Parathyroid adenoma (tissue), 2 donors: ENCODE measurements around the gene SUSD6.

Experiments
- H2AFZ ChIP-seq: fragments of 300-600 bp; sonication (generic); one replicate; pipeline ENCODE4 v1.7.0; 2017; ENCODE audit warnings: antibody characterized with exemption, mild to moderate bottlenecking
- H3K27ac ChIP-seq: fragments of 300-600 bp; sonication (generic); one replicate; pipeline ENCODE4 v1.7.0; 2017
- H3K27me3 ChIP-seq: fragments of 300-600 bp; sonication (generic); one replicate; pipeline ENCODE4 v1.7.0; 2017; ENCODE audit warnings: low read length; ENCODE audit not compliant: control insufficient read depth, insufficient read depth
- H3K36me3 ChIP-seq: fragments of 300-600 bp; sonication (generic); one replicate; pipeline ENCODE4 v1.7.0; 2017; ENCODE audit warnings: low read length; ENCODE audit not compliant: control insufficient read depth, insufficient read depth
- H3K4me1 ChIP-seq: fragments of 300-600 bp; sonication (generic); one replicate; pipeline ENCODE4 v1.7.0; 2017; ENCODE audit warnings: control low read depth
- H3K4me2 ChIP-seq: fragments of 300-600 bp; sonication (generic); one replicate; pipeline ENCODE4 v1.7.0; 2017; ENCODE audit warnings: low read length
- H3K4me3 ChIP-seq: fragments of 300-600 bp; sonication (generic); one replicate; pipeline ENCODE4 v1.7.0; 2017; ENCODE audit warnings: low read depth, low read length
- H3K79me2 ChIP-seq: fragments of 300-600 bp; sonication (generic); one replicate; pipeline ENCODE4 v1.7.0; 2017; ENCODE audit warnings: control low read depth
- H3K9ac ChIP-seq: fragments of 300-600 bp; sonication (generic); one replicate; pipeline ENCODE4 v1.7.0; 2017; ENCODE audit warnings: mild to moderate bottlenecking
- H3K9me3 ChIP-seq: fragments of 300-600 bp; sonication (generic); one replicate; pipeline ENCODE4 v1.7.0; 2017; ENCODE audit warnings: low read length; ENCODE audit not compliant: control insufficient read depth
- TF ChIP-seq, protein P1 (sequence below): fragments of 300-600 bp; sonication (generic); IDR thresholded peaks from one replicate; pipeline ENCODE4 v1.7.0; 2017; ENCODE audit warnings: antibody characterized with exemption, mild to moderate bottlenecking
- donor health status: primary hyperparathyroidism.

Gene SUSD6

DNA sequence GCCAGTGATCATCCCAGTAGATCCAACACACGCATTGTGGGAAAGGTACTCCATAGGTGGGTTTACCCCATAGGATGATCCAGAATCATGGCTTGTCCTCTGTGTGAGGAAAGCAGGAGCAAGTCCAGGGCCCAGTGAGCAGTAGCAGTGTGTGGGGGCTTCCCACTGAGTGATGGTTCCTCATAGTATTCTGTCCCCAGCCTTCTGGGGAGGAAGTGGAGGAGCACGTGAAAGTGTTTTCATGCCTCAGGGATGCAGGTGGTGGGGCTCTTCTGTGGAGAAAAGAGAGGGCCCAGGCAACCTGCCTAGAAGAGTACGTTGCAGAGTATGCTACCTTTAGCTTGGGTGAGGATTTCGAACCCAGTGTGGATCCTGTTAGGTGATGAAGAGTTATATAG lies 56.5 kb downstream of the SUSD6 start:
- Histone ChIP-seq H3K4me3 (no peak overlapping the region), H3K4me2 (no peak overlapping the region), H3K27ac (no peak overlapping the region), H2AFZ (no peak overlapping the region), H3K27me3 (no peaks in the 10 kb centered on the region), H3K9ac (no peak overlapping the region), H3K4me1 (peaks cover 42% of the 10 kb centered on the region), H3K79me2 (peaks cover 59% of the 10 kb centered on the region), H3K36me3 (no peaks in the 10 kb centered on the region), H3K9me3 (no peaks in the 10 kb centered on the region)
- TF ChIP-seq, protein P1, sequence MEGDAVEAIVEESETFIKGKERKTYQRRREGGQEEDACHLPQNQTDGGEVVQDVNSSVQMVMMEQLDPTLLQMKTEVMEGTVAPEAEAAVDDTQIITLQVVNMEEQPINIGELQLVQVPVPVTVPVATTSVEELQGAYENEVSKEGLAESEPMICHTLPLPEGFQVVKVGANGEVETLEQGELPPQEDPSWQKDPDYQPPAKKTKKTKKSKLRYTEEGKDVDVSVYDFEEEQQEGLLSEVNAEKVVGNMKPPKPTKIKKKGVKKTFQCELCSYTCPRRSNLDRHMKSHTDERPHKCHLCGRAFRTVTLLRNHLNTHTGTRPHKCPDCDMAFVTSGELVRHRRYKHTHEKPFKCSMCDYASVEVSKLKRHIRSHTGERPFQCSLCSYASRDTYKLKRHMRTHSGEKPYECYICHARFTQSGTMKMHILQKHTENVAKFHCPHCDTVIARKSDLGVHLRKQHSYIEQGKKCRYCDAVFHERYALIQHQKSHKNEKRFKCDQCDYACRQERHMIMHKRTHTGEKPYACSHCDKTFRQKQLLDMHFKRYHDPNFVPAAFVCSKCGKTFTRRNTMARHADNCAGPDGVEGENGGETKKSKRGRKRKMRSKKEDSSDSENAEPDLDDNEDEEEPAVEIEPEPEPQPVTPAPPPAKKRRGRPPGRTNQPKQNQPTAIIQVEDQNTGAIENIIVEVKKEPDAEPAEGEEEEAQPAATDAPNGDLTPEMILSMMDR: no peak

DNA sequence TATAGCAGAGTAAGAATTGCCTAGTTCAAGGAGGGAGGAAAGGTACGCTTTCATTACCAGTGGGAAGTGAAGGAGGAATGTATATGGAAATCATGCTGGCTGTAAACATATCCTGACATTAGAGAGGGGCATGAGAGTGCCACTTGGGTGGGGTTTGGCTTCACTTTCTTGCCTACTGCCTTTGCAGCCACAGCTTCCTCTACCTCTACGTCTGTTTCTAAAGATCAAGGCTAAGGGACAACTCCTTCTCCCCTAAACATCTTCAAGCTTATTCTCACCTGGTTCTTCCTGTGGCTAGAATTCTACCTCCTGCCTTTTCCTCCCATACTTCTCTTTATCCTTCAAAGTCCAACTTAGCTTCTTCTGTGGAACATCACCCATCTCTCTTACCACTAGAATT lies 58.0 kb downstream of the SUSD6 start:
- no peak overlapping the region for H3K9ac ChIP-seq
- H3K4me3 ChIP-seq: no peak overlapping the region
- H3K4me2 ChIP-seq: no peak overlapping the region
- H3K27me3 ChIP-seq: no peaks in the 10 kb centered on the region
- H3K9me3 ChIP-seq: no peaks in the 10 kb centered on the region
- peaks cover 30% of the 10 kb centered on the region for H3K4me1 ChIP-seq
- H3K79me2 ChIP-seq: peaks cover 48% of the 10 kb centered on the region
- H2AFZ ChIP-seq: no peak overlapping the region
- H3K27ac ChIP-seq: no peak overlapping the region
- no peaks in the 10 kb centered on the region for H3K36me3 ChIP-seq
- TF ChIP-seq, protein P1: no peak

DNA sequence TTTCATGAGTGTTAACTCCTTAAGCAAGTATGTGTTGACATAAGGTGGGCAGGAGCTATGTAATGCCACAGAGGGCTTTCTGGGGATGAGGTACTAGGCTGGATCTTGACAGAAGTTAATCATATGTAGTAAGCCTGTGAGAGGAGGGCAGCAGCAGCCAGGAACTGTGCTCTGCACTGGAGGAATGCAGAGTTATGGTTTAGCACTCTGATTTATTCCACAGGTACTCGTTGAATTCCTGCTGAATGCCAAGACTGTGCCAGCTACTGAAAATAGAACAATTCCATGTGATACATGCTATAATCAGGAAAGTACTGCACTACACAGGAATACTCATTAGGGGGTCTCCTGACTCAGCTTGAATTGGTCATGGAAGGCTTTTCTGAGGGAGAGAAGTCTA lies 58.7 kb downstream of the SUSD6 start:
- peaks cover 49% of the 10 kb centered on the region for H3K79me2 ChIP-seq
- no peaks in the 10 kb centered on the region for H3K36me3 ChIP-seq
- no peak overlapping the region for H3K4me2 ChIP-seq
- H3K9ac ChIP-seq: no peak overlapping the region
- no peak overlapping the region for H3K4me3 ChIP-seq
- no peaks in the 10 kb centered on the region for H3K9me3 ChIP-seq
- TF ChIP-seq, protein P1: no peak
- no peak overlapping the region for H2AFZ ChIP-seq
- H3K4me1 ChIP-seq: peaks cover 23% of the 10 kb centered on the region
- H3K27me3 ChIP-seq: no peaks in the 10 kb centered on the region
- H3K27ac ChIP-seq: no peak overlapping the region

DNA sequence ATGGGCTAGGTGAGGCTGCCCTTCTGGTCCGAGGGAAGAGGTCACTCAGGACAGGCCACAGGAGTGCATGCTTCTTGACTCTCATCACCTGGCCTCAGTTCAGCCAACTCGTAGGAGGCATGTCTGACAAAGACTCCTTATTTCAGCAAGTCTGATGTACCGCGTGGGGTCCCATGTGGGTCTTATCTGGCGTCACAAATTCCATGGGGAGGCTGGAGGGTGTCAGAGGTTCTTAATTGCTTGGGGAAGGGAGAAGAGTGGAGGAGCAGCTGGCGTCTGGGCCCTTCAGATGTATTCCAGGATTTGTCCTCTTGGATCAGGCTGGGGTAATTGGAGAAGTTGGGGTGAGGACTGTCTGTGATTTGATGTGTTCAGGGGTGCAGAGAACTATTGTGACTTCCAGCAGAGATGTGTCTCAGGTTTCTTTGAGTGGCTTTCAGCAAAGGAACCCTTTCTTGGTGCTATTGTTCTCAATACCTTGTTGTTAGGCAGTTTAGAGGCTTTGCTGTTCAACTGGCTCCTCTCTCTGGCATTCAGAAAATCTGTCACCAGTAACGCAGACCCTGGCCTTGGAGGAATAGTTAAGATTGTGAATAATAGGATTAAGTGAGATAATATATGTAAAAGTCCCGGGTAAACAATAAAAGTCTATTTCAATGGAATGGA lies 60.1 kb downstream of the SUSD6 start:
- Histone ChIP-seq H3K36me3 (no peaks in the 10 kb centered on the region), H3K4me1 (peaks cover 11% of the 10 kb centered on the region), H2AFZ (no peak overlapping the region), H3K4me3 (no peak overlapping the region), H3K4me2 (no peak overlapping the region), H3K27me3 (no peaks in the 10 kb centered on the region), H3K27ac (no peak overlapping the region), H3K9me3 (no peaks in the 10 kb centered on the region), H3K79me2 (peaks cover 59% of the 10 kb centered on the region), H3K9ac (no peak overlapping the region)
- TF ChIP-seq, protein P1: no peak

DNA sequence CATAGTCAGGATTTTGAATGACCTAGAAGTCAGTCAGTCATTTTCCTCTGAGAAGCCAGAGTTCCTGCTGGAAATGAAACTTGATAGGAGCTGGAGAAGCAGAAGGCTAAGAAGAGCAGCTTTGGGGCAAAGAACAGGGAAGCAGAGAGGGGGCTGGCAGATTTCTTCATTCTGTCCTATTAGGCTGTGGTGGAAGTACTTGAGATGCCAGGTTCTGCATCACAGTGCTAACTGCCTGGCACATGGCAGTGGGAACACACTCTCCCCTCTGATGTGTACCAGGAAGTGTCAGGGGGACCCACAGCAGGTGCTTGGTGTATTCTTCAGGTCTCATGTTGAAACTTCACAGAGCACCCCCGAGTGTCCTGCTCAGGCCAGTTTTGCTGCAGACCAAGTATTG lies 61.0 kb downstream of the SUSD6 start:
- Histone ChIP-seq H3K4me3 (no peak overlapping the region), H3K9ac (no peak overlapping the region), H3K79me2 (peaks cover 60% of the 10 kb centered on the region), H2AFZ (no peak overlapping the region), H3K27me3 (no peaks in the 10 kb centered on the region), H3K9me3 (no peaks in the 10 kb centered on the region), H3K4me1 (peaks cover 7% of the 10 kb centered on the region), H3K27ac (no peak overlapping the region), H3K36me3 (no peaks in the 10 kb centered on the region), H3K4me2 (no peak overlapping the region)
- TF ChIP-seq, protein P1: no peak
